Measurements from ENCODE around the gene PLA2G4E. TPM values are rescaled to one million over a fixed set of nuclear protein-coding genes. Genes with fewer than 3 reads are reported as not detected.

Gene PLA2G4E
- total RNA-seq, 1 donor = not detected

GRCh38 chr15:42059661-42060476, 39.0 kb upstream of the PLA2G4E start:
- no peak overlapping the region for H3K4me3 ChIP-seq (ENCODE audit: low read depth, low read length)
- peak; percentile 51 for DNase-seq (ENCODE audit: low read depth)
- TF ChIP-seq CTCF (IDR thresholded peaks at IDR 0.05; ENCODE audit: insufficient read depth, low read depth, low read length) = peak; percentile 90

GRCh38 chr15:42058791-42059190, 37.9 kb upstream of the PLA2G4E start:
- DNase-seq (ENCODE audit: low read depth) = no peak
- no peak overlapping the region for H3K4me3 ChIP-seq (ENCODE audit: low read depth, low read length)
- TF ChIP-seq CTCF (IDR thresholded peaks at IDR 0.05; ENCODE audit: insufficient read depth, low read depth, low read length) = no peak

- no peak overlapping the region for H3K4me3 ChIP-seq (ENCODE audit: low read depth, low read length)
- DNase-seq (ENCODE audit: low read depth) = no peak
- TF ChIP-seq CTCF (IDR thresholded peaks at IDR 0.05; ENCODE audit: insufficient read depth, low read depth, low read length) = no peak
Observed at GRCh38 chr15:42057799-42058646, 37.2 kb upstream of the PLA2G4E start.

GRCh38 chr15:42056934-42057798, 36.3 kb upstream of the PLA2G4E start:
- peak overlapping the region; percentile 34 for H3K4me3 ChIP-seq (ENCODE audit: low read depth, low read length)
- peak; percentile 60 for TF ChIP-seq CTCF (IDR thresholded peaks at IDR 0.05; ENCODE audit: insufficient read depth, low read depth, low read length)
- DNase-seq (ENCODE audit: low read depth) = peak; percentile 69

- H3K4me3 ChIP-seq (ENCODE audit: low read depth, low read length) = no peak overlapping the region
- DNase-seq (ENCODE audit: low read depth) = no peak
- no peak for TF ChIP-seq CTCF (IDR thresholded peaks at IDR 0.05; ENCODE audit: insufficient read depth, low read depth, low read length)
Observed at GRCh38 chr15:42053914-42054313, 33.1 kb upstream of the PLA2G4E start.

GRCh38 chr15:42053010-42053409, 32.2 kb upstream of the PLA2G4E start:
- no peak overlapping the region for H3K4me3 ChIP-seq (ENCODE audit: low read depth, low read length)
- no peak for DNase-seq (ENCODE audit: low read depth)
- TF ChIP-seq CTCF (IDR thresholded peaks at IDR 0.05; ENCODE audit: insufficient read depth, low read depth, low read length) = no peak

Measured in fibroblast of villous mesenchyme (primary cell).